ENCODE data around the gene ALKBH5. TPM values are rescaled to one million over a fixed set of nuclear protein-coding genes. Genes with fewer than 3 reads are reported as not detected.

Gene ALKBH5
- total RNA-seq, 1 experiment from 2014 or later = 94.5 TPM

DNA sequence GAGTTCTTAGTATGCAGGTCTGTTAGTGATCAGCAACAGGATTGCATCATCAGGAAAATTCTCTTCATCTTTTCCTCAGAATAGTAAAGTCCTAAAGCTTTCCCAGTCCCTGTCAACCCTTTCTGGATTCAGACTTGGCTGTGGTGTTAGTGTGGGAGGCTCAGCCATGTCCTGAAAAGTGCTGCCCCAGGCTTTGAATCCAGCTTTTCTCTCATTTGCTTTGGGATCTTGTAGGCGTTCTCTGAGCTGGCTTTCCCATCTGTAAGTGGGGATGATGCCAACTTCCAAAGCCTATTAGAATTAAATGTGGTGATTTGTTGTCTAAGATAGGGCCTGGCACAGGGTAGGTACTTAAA, 3.0 kb downstream of the ALKBH5 start:
- no peak for ATAC-seq
- CTCF ChIA-PET = no interaction called here
- BruUV-seq (replicated peaks) = no TSS peak
- POLR2A ChIA-PET = no interaction called here
- in situ Hi-C loops (cut with HindIII; ENCODE audit: low pct_unique_long_range_greater_than_20kb, low sequenced_read_pairs) = no loop called here
- TF ChIP-seq TCF7L2 (IDR thresholded peaks at IDR 0.05; ENCODE audit: low read depth, low read length) (no peak), POLR2AphosphoS5 (IDR thresholded peaks at IDR 0.05; ENCODE audit: low read depth, low read length) (no peak), SIN3A (IDR thresholded peaks at IDR 0.05; ENCODE audit: borderline replicate concordance, insufficient read depth, low read depth, low read length) (no peak)
- TF ChIP-seq, protein P1, sequence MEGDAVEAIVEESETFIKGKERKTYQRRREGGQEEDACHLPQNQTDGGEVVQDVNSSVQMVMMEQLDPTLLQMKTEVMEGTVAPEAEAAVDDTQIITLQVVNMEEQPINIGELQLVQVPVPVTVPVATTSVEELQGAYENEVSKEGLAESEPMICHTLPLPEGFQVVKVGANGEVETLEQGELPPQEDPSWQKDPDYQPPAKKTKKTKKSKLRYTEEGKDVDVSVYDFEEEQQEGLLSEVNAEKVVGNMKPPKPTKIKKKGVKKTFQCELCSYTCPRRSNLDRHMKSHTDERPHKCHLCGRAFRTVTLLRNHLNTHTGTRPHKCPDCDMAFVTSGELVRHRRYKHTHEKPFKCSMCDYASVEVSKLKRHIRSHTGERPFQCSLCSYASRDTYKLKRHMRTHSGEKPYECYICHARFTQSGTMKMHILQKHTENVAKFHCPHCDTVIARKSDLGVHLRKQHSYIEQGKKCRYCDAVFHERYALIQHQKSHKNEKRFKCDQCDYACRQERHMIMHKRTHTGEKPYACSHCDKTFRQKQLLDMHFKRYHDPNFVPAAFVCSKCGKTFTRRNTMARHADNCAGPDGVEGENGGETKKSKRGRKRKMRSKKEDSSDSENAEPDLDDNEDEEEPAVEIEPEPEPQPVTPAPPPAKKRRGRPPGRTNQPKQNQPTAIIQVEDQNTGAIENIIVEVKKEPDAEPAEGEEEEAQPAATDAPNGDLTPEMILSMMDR (IDR thresholded peaks at IDR 0.05) = no peak
- Histone ChIP-seq H3K9me3 (ENCODE audit: control insufficient read depth, insufficient read depth, low read depth, low read length) (no peaks in the 10 kb centered on the region), H3K27me3 (ENCODE audit: control insufficient read depth, insufficient read depth, low read length) (no peaks in the 10 kb centered on the region), H3K27ac (ENCODE audit: low read length) (peak overlapping the region; percentile 58), H3K4me1 (ENCODE audit: control insufficient read depth, insufficient read depth, low read length) (peaks cover 41% of the 10 kb centered on the region), H3K36me3 (ENCODE audit: control insufficient read depth, insufficient read depth, low read length) (peaks cover 2% of the 10 kb centered on the region; the same call in 1 of the 2 replicates), H3K4me3 (ENCODE audit: low read depth in 2 of 2, low read length in 2 of 2) (peak overlapping the region; percentile 56 to 84)
- no peak for DNase-seq (ENCODE audit: low read depth, low spot score)
- intact Hi-C loops (cut with micrococcal nuclease; ENCODE audit: unreplicated experiment) = no loop called here

DNA sequence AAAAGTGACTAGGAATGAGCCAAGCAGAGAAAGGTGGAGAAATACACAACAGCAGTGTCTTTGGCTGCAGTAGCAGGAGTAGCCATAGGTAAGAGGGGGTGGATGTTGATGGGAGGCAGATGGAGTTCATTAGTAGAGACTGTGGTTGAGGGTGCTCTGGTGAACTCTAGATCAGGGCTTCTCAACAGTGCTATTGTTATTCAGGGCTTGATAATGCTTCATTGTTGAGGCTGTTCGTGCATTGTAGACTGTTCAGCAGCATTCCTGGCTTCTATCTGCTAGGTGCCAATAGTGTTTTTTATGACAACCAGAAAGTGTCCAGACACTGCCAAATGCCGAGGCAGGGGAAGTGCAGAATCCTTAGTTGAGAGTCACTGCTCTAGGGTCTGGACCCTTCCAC, 3.6 kb downstream of the ALKBH5 start:
- peak overlapping the region; percentile 58 for H3K27ac ChIP-seq (ENCODE audit: low read length)
- H3K27me3 ChIP-seq (ENCODE audit: control insufficient read depth, insufficient read depth, low read length) = no peaks in the 10 kb centered on the region
- intact Hi-C loops (cut with micrococcal nuclease; ENCODE audit: unreplicated experiment) (no loop called here), in situ Hi-C loops (cut with HindIII; ENCODE audit: low pct_unique_long_range_greater_than_20kb, low sequenced_read_pairs) (no loop called here)
- ATAC-seq (no peak), DNase-seq (ENCODE audit: low read depth, low spot score) (no peak)
- CTCF ChIA-PET = no interaction called here
- no TSS peak for BruUV-seq (replicated peaks)
- no peaks in the 10 kb centered on the region for H3K9me3 ChIP-seq (ENCODE audit: control insufficient read depth, insufficient read depth, low read depth, low read length)
- peaks cover 2% of the 10 kb centered on the region; the same call in 1 of the 2 replicates for H3K36me3 ChIP-seq (ENCODE audit: control insufficient read depth, insufficient read depth, low read length)
- peak overlapping the region; percentile 56 to 84 for H3K4me3 ChIP-seq (ENCODE audit: low read depth in 2 of 2, low read length in 2 of 2)
- POLR2A ChIA-PET = no interaction called here
- H3K4me1 ChIP-seq (ENCODE audit: control insufficient read depth, insufficient read depth, low read length) = peaks cover 35% of the 10 kb centered on the region
- TF ChIP-seq POLR2AphosphoS5 (IDR thresholded peaks at IDR 0.05; ENCODE audit: low read depth, low read length) = no peak

DNA sequence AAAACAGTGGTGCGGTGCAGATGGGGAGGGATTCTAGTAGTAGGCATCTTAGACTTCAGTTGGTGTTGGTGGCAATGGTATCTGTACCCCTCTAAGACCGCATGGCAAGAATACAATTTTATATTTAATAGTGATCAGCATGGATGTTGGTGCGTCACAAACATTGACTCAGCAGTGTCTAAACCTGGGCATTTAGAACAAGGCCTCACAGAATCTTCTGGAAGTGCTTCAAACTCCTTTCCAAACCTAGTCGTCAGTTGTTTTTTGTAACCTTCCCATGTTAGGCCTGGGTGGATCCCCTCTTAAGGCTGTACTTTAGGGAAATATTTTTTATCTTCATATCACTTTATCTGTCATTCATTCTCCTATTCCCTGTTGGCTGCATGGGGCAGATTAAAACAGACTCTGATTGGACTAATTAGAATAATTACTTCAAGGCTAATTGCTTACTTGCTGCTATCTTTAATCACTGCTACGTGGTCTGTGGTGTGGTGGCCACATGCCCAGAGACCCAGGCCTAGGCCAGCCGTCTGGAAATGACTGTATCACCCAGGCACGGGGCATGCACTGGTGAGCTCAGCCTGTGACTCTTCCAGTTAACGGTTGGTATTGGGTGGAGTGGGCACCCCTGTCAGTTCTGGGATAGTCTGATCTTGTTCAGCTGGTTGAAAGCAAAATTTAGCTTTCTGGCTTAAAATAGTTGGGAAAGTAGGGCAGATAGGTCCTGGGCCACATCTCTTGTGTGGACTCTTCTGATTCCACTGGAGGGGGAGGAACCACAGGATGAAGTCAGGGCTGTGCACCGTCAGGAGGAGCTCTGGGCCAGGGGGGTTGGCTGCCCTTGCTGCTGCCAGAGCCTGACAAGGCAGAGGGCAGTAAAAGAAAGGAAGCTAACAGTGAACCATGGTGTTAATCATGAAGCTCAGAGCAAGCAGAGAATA, 4.5 kb downstream of the ALKBH5 start:
- BruUV-seq (replicated peaks) = no TSS peak
- no peak overlapping the region; the same call in 1 of the 2 replicates for H3K27ac ChIP-seq (ENCODE audit: low read length)
- no peaks in the 10 kb centered on the region for H3K27me3 ChIP-seq (ENCODE audit: control insufficient read depth, insufficient read depth, low read length)
- H3K36me3 ChIP-seq (ENCODE audit: control insufficient read depth, insufficient read depth, low read length) = peaks cover 2% of the 10 kb centered on the region; the same call in 1 of the 2 replicates
- DNase-seq (ENCODE audit: low read depth, low spot score) (no peak), ATAC-seq (no peak)
- H3K9me3 ChIP-seq (ENCODE audit: control insufficient read depth, insufficient read depth, low read depth, low read length) = no peaks in the 10 kb centered on the region
- H3K4me1 ChIP-seq (ENCODE audit: control insufficient read depth, insufficient read depth, low read length) = peaks cover 34% of the 10 kb centered on the region
- ChIA-PET CTCF (no interaction called here), POLR2A (no interaction called here)
- TF ChIP-seq TCF7L2 (IDR thresholded peaks at IDR 0.05; ENCODE audit: low read depth, low read length) (no peak), REST (IDR thresholded peaks at IDR 0.05; ENCODE audit: insufficient read depth in 1 of 2, low read depth in 2 of 2, low read length in 1 of 2) (no peak), SIN3A (IDR thresholded peaks at IDR 0.05; ENCODE audit: borderline replicate concordance, insufficient read depth, low read depth, low read length) (no peak), POLR2AphosphoS5 (IDR thresholded peaks at IDR 0.05; ENCODE audit: low read depth, low read length) (no peak)
- TF ChIP-seq, protein P1 (IDR thresholded peaks at IDR 0.05) = no peak
- in situ Hi-C loops (cut with HindIII; ENCODE audit: low pct_unique_long_range_greater_than_20kb, low sequenced_read_pairs) = no loop called here
- H3K4me3 ChIP-seq (ENCODE audit: low read depth in 2 of 2, low read length in 2 of 2) = peak overlapping the region; percentile 56 to 84
- intact Hi-C loops (cut with micrococcal nuclease; ENCODE audit: unreplicated experiment) = no loop called here
